SK-N-SH treated with all-trans-retinoic acid at 6 μM for 48 hours (cell line): ENCODE measurements around the gene BTBD16.

ENCODE experiments used
- ATAC-seq: fragments of 200-7000 bp; cut with Tn5 transposase; 3 replicates; pipeline ENCODE4 v1.9.1; 2020; ENCODE audit warnings: mild to moderate bottlenecking, moderate library complexity
- BACH2 ChIP-seq: fragments of 250-450 bp; sonication (Bioruptor Pico); IDR thresholded peaks from 2 replicates; pipeline ENCODE4 v1.9.0; 2021; ENCODE audit warnings: mild to moderate bottlenecking, borderline replicate concordance
- CREB5 ChIP-seq: fragments of 250-450 bp; sonication (Bioruptor Pico); IDR thresholded peaks from 2 replicates; pipeline ENCODE4 v1.5.1; 2020; ENCODE audit warnings: low read depth, mild to moderate bottlenecking, moderate library complexity
- CSDC2 ChIP-seq: fragments of 250-450 bp; sonication (Bioruptor Pico); IDR thresholded peaks from 2 replicates; pipeline ENCODE4 v1.5.0; 2020; ENCODE audit warnings: mild to moderate bottlenecking, moderate library complexity
- CSRNP3 ChIP-seq: fragments of 250-450 bp; sonication (Bioruptor Pico); IDR thresholded peaks from 2 replicates; pipeline ENCODE4 v1.5.1; 2021; ENCODE audit warnings: mild to moderate bottlenecking, moderate library complexity
- GLIS3 ChIP-seq: fragments of 250-450 bp; sonication (Bioruptor Pico); IDR thresholded peaks from 2 replicates; pipeline ENCODE4 v1.5.0; 2020; ENCODE audit warnings: mild to moderate bottlenecking, moderate library complexity
- ISL1 ChIP-seq: fragments of 250-450 bp; sonication (Bioruptor Pico); IDR thresholded peaks from 2 replicates; pipeline ENCODE4 v2.1.2; 2022; ENCODE audit warnings: mild to moderate bottlenecking, moderate library complexity
- OSR1 ChIP-seq: fragments of 250-450 bp; sonication (Bioruptor Pico); IDR thresholded peaks from 2 replicates; pipeline ENCODE4 v1.8.0; 2022; ENCODE audit warnings: moderate library complexity, mild to moderate bottlenecking, inconsistent platforms
- PATZ1 ChIP-seq: fragments of 250-450 bp; sonication (Bioruptor Pico); IDR thresholded peaks from 2 replicates; pipeline ENCODE4 v1.8.0; 2020; ENCODE audit warnings: mild to moderate bottlenecking, moderate library complexity, borderline replicate concordance
- POU6F1 ChIP-seq: fragments of 250-450 bp; sonication (Bioruptor Pico); IDR thresholded peaks from 2 replicates; pipeline ENCODE4 v1.8.0; 2021; ENCODE audit warnings: low read depth, mild to moderate bottlenecking, moderate library complexity, borderline replicate concordance
- PPARA ChIP-seq: fragments of 250-450 bp; sonication (Bioruptor Pico); IDR thresholded peaks from 2 replicates; pipeline ENCODE4 v1.5.0; 2020; ENCODE audit warnings: mild to moderate bottlenecking, borderline replicate concordance
- RARB ChIP-seq: fragments of 250-450 bp; sonication (Bioruptor Pico); IDR thresholded peaks from 2 replicates; pipeline ENCODE4 v1.8.0; 2021; ENCODE audit warnings: mild to moderate bottlenecking, moderate library complexity
- SNAI2 ChIP-seq: fragments of 250-450 bp; sonication (Bioruptor Pico); IDR thresholded peaks from 2 replicates; pipeline ENCODE4 v1.5.0; 2020; ENCODE audit warnings: mild to moderate bottlenecking, moderate library complexity
- TCF4 ChIP-seq: fragments of 250-450 bp; sonication (Bioruptor Pico); IDR thresholded peaks from 2 replicates; pipeline ENCODE4 v1.8.0; 2021; ENCODE audit warnings: mild to moderate bottlenecking, moderate library complexity, borderline replicate concordance
- TOX ChIP-seq: fragments of 250-450 bp; sonication (Bioruptor Pico); IDR thresholded peaks from 2 replicates; pipeline ENCODE4 v1.8.0; 2021; ENCODE audit warnings: mild to moderate bottlenecking, moderate library complexity, borderline replicate concordance
- ZC3H10 ChIP-seq: fragments of 250-450 bp; sonication (Bioruptor Pico); IDR thresholded peaks from 2 replicates; pipeline ENCODE4 v1.5.1; 2021; ENCODE audit warnings: mild to moderate bottlenecking, moderate library complexity
- ZFP3 ChIP-seq: fragments of 250-450 bp; sonication (Bioruptor Pico); IDR thresholded peaks from 2 replicates; pipeline ENCODE4 v1.5.0; 2020; ENCODE audit warnings: mild to moderate bottlenecking, moderate library complexity
- ZFP30 ChIP-seq: fragments of 450-650 bp; formaldehyde crosslinking; IDR thresholded peaks from 2 replicates; pipeline ENCODE4 v1.5.0; 2022; ENCODE audit warnings: mild to moderate bottlenecking, moderate library complexity
- ZNF565 ChIP-seq: fragments of 450-650 bp; formaldehyde crosslinking; conservative IDR thresholded peaks from 2 replicates; pipeline ENCODE4 v1.5.0; 2020; ENCODE audit warnings: low read depth, mild to moderate bottlenecking, moderate library complexity
- ZNF70 ChIP-seq: fragments of 450-650 bp; formaldehyde crosslinking; IDR thresholded peaks from 2 replicates; pipeline ENCODE4 v1.5.0; 2020; ENCODE audit warnings: mild to moderate bottlenecking, moderate library complexity
- ZNF8 ChIP-seq: fragments of 450-650 bp; formaldehyde crosslinking; IDR thresholded peaks from 2 replicates; pipeline ENCODE4 v1.5.0; 2020; ENCODE audit warnings: mild to moderate bottlenecking, moderate library complexity

BTBD16 gene

DNA sequence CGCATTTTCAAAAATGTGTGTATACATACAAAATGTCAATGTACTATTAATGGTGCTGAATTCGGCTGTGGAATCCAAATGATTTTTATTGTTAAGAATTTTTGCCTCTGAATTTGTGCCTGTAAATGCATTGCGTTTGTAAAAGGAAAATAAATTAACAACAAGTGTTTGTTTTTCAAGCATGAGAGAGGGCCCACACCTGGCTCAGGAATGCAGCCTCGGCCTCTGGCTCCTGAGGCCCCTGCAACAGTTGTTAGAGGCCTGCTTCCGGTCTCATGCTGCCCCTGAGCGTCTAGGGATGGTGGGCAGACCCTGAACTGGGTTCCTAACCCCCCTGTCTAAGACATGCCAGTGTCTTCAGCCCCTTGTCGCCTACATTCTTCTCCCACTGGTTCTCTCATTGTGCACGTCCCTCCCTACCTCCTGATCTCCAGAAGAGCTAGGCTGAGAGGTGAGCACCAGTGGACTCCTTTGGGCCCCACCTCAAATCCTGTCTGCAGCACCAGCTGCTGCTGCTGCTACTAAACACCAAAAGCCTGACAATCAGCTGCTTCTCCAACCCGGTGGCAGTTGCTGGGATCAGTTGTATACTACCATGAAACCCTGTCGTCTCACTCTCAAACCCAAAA lies 1.9 kb upstream of the BTBD16 start:
- no peak for ATAC-seq
- TF ChIP-seq GLIS3 (no peak), PPARA (CRISPR knock-in tag) (no peak)
- TF ChIP-seq, all 23 proteins: peak for 0

DNA sequence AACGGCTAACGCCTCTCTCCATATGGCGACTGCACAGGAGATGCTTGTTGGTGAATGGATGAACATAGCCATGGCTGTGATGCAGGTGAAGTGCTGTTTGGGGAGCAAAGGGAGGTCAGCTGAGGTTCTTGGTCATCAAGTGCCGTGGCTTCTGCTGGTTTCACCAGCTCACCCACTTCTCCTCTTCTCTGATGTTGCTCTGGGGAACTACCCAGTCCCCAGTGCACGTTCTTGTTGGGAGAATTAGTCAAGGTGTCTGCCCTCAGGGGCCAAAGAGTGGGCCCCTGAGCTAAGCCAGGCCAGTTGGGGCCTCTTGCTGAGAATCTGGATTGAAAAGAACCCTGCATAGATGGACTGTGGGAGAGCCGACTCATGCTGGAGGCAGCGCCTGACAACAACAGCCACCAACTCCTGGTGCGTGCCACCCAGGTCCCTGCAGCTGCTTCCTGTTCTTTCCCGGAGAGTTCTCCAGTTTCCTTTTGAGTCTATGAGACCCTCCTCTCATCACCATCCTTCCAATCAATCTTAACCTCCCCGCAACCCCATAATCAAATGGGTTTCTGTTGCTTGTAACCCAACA lies 3.0 kb downstream of the BTBD16 start:
- ATAC-seq, result no peak

DNA sequence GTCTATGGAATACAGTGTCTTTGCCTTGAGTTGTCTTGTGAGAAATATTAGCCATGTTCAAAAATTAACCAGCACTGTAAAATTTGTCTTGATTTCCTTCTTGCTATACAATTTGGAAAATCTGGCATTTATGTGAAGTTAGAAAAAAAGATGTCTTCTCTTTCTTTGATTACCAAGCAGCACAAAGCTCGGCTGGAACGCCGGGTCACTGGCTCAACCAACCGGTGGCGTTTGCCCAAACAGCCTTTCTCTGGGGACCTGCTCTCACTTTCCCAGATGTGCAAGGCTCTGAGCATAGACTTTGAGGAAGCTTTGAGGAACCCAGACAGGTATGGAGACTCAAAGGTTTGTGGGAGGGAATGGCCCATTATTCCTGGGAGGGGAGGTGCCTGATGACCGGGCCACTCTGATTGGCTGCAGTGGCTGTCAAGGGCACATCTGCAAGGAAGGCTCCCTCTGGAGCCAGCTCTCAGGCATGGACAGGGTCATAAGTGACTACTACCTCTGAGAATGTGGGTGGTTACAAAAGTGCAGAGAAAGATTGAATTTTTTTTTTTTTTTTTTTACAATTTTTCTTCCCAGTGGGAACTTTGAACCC lies 5.6 kb downstream of the BTBD16 start:
- TF ChIP-seq OSR1 (CRISPR knock-in tag) (no peak), GLIS3 (no peak)
- ATAC-seq, result peak; percentile 82

More for the DNA sequence above, 3.0 kb downstream of the BTBD16 start:
- TF ChIP-seq CSRNP3 (CRISPR knock-in tag) (no peak), CSDC2 (CRISPR knock-in tag) (no peak), ZFP3 (CRISPR knock-in tag) (no peak), TOX (CRISPR knock-in tag) (no peak), GLIS3 (no peak), ZNF565 (no peak), ZNF70 (no peak), CREB5 (no peak), RARB (CRISPR knock-in tag) (no peak), ZC3H10 (CRISPR knock-in tag) (no peak), TCF4 (CRISPR knock-in tag) (no peak), PPARA (CRISPR knock-in tag) (no peak), POU6F1 (CRISPR knock-in tag) (no peak), ISL1 (CRISPR knock-in tag) (no peak)

- no peak for TF ChIP-seq TOX (CRISPR knock-in tag)
- TF ChIP-seq ZNF8 (CRISPR knock-in tag), result no peak
- TF ChIP-seq SNAI2 (CRISPR knock-in tag), result no peak
- no peak for ATAC-seq
These were observed 6.5 kb downstream of the BTBD16 start for GRCh38 chr10:122277526-122278136.

GRCh38 chr10:122279725-122280141 lies 8.6 kb downstream of the BTBD16 start:
- TF ChIP-seq TCF4 (CRISPR knock-in tag), result no peak
- no peak for TF ChIP-seq PATZ1 (CRISPR knock-in tag)
- no peak for TF ChIP-seq ZFP30
- no peak for TF ChIP-seq POU6F1 (CRISPR knock-in tag)
- no peak for TF ChIP-seq TOX (CRISPR knock-in tag)
- TF ChIP-seq SNAI2 (CRISPR knock-in tag), result no peak
- TF ChIP-seq ZNF565, result no peak
- no peak for TF ChIP-seq BACH2
- no peak for TF ChIP-seq GLIS3
- TF ChIP-seq ZNF70, result no peak
- ATAC-seq, result peak; percentile 84
